GM12878 (cell line): ENCODE results near the gene UST. TPM values are rescaled to one million over a fixed set of nuclear protein-coding genes. Genes with fewer than 3 reads are reported as not detected.

Experiments used
- ATAC-seq: fragments of 200-7000 bp; cut with Tn5 transposase; 3 replicates; pipeline ENCODE4 v1.9.1; 2020; ENCODE audit warnings: mild to moderate bottlenecking, moderate library complexity
- BruUV-seq: library from RNA; stranded (reverse); fragments of 400-500 nt; replicated peaks from 2 replicates; lab custom pipeline; 2021; lab: Mats Ljungman, UMichigan
- CTCF ChIA-PET: fragments of 300-600 bp; sonication (Branson Sonifier 250); formaldehyde crosslinking; extraction: SDS; loops from one replicate; lab custom pipeline; 2021; ENCODE audit warnings: inconsistent platforms; lab: Yijun Ruan, JAX
- POLR2A ChIA-PET: fragments of 350-600 bp; formaldehyde crosslinking; extraction: SDS; loops from one replicate; lab custom pipeline; 2021; ENCODE audit warnings: inconsistent platforms; lab: Charles Lee
- RAD21 ChIA-PET: fragments of 300-600 bp; sonication (Branson Sonifier 250); formaldehyde crosslinking; loops from one replicate; lab custom pipeline; 2023; ENCODE audit warnings: antibody characterized with exemption; ENCODE audit not compliant: unreplicated experiment; lab: Charles Lee
- SMC1A ChIA-PET: fragments of 300-600 bp; sonication (Branson Sonifier 250); formaldehyde crosslinking; loops from one replicate; lab custom pipeline; 2023; ENCODE audit not compliant: unreplicated experiment, uncharacterized antibody; lab: Charles Lee
- DNase-seq: peaks from one replicate; pipeline ENCODE4 v3.0.0-alpha.2; 2011; ENCODE audit warnings: low read depth, low spot score
- FAIRE-seq: peaks from 3 replicates; lab custom pipeline; 2011; peaks lifted over from hg19 to GRCh38; lab: Jason Lieb, UNC
- H2AFZ ChIP-seq: 2 replicates; pipeline ENCODE4 v1.6.0; 2011; ENCODE audit warnings: low read depth, low read length, control low read depth; ENCODE audit not compliant: control insufficient read depth
- H3K27ac ChIP-seq: 2 replicates; pipeline ENCODE4 v1.5.1; 2011; ENCODE audit warnings: control low read depth; ENCODE audit not compliant: control insufficient read depth, insufficient read depth
- H3K27me3 ChIP-seq, 2 experiments: replicated peaks in 1 of 2; 2 replicates each; pipeline versions ENCODE4 v1.6.0 to v1.6.1; 2011; ENCODE audit warnings: low read length in 1 of 2; ENCODE audit not compliant: control insufficient read depth in 2 of 2, insufficient read depth in 2 of 2
- H3K36me3 ChIP-seq, 2 experiments: 2 replicates each; pipeline ENCODE4 v1.5.1; 2011; ENCODE audit warnings: low read length in 1 of 2; ENCODE audit not compliant: control insufficient read depth in 2 of 2, insufficient read depth in 2 of 2
- H3K4me1 ChIP-seq: 2 replicates; pipeline ENCODE4 v1.6.1; 2011; ENCODE audit warnings: mild to moderate bottlenecking, low read length, moderate library complexity, mixed read lengths; ENCODE audit not compliant: control insufficient read depth, insufficient read depth
- H3K4me2 ChIP-seq: 2 replicates; pipeline ENCODE4 v1.6.0; 2011; ENCODE audit warnings: control low read depth; ENCODE audit not compliant: control insufficient read depth, insufficient read depth
- H3K4me3 ChIP-seq: fragments of 200-600 bp; sonication (generic); 2 replicates; pipeline ENCODE4 v1.5.1; 2016
- H3K79me2 ChIP-seq: 2 replicates; pipeline ENCODE4 v1.6.0; 2011; ENCODE audit warnings: low read length; ENCODE audit not compliant: control insufficient read depth, insufficient read depth
- H3K9ac ChIP-seq: 2 replicates; pipeline ENCODE4 v1.8.0; 2011; ENCODE audit warnings: low read length, control low read depth, mixed read lengths; ENCODE audit not compliant: control insufficient read depth, insufficient read depth
- H3K9me3 ChIP-seq: replicated peaks from 3 replicates; pipeline ENCODE4 v1.5.1; 2011; ENCODE audit warnings: mild to moderate bottlenecking, low read length; ENCODE audit not compliant: control insufficient read depth, insufficient read depth
- H4K20me1 ChIP-seq: 2 replicates; pipeline ENCODE4 v1.6.0; 2011; ENCODE audit not compliant: control insufficient read depth, insufficient read depth
- EGR1 ChIP-seq, 2 experiments: IDR thresholded peaks; 1 replicate in 1 of 2; 2 replicates in 1 of 2; pipeline ENCODE4 v1.6.1; 2011 to 2012; ENCODE audit warnings: low read depth in 2 of 2, low read length in 2 of 2, borderline replicate concordance in 1 of 2, mild to moderate bottlenecking in 1 of 2, moderate library complexity in 1 of 2
- ESRRA ChIP-seq: IDR thresholded peaks from 2 replicates; pipeline ENCODE4 v1.6.1; 2012; ENCODE audit warnings: mild to moderate bottlenecking, low read length, improper control_type of control experiment
- GABPA ChIP-seq: IDR thresholded peaks from 2 replicates; pipeline ENCODE4 v1.6.1; 2014; ENCODE audit warnings: antibody characterized with exemption, low read depth, mild to moderate bottlenecking, inconsistent platforms
- GATAD2B ChIP-seq: fragments of 450-650 bp; conservative IDR thresholded peaks from 2 replicates; pipeline ENCODE4 v1.6.1; 2017; ENCODE audit warnings: low read depth, mild to moderate bottlenecking, moderate library complexity
- PKNOX1 ChIP-seq: fragments of 450-650 bp; IDR thresholded peaks from 2 replicates; pipeline ENCODE4 v1.6.1; 2016; ENCODE audit warnings: mild to moderate bottlenecking
- POU2F2 ChIP-seq: IDR thresholded peaks from 3 replicates; pipeline ENCODE4 v1.6.1; 2011; ENCODE audit warnings: low read depth, mild to moderate bottlenecking, low read length, borderline replicate concordance
- RCOR1 ChIP-seq: conservative IDR thresholded peaks from 2 replicates; pipeline ENCODE4 v1.6.1; 2012; ENCODE audit warnings: low read depth, low read length, improper control_type of control experiment
- SP1 ChIP-seq: IDR thresholded peaks from one replicate; pipeline ENCODE4 v1.6.1; 2011; ENCODE audit warnings: low read depth, low read length
- SUPT20H ChIP-seq: IDR thresholded peaks from 2 replicates; pipeline ENCODE4 v1.6.1; 2011; ENCODE audit warnings: low read depth, mild to moderate bottlenecking, low read length, moderate library complexity, borderline replicate concordance; ENCODE audit not compliant: control insufficient read depth
- WGBS: methylation state at CpG from one replicate; pipeline ENCODE4 v1.1.6; 2016; ENCODE audit warnings: low lambda C conversion rate; ENCODE audit not compliant: insufficient replicate concordance, insufficient coverage; ENCODE audit errors: missing lambda C conversion rate; 5-methylcytosine and 5-hydroxymethylcytosine counted together
- in situ Hi-C: fragments of 300-500 bp; cut with MboI; formaldehyde crosslinking; loops from 9 replicates; pipeline ENCODE4 v1.14.3; 2018; ENCODE audit warnings: mixed read lengths
- intact Hi-C: fragments of 100-400 bp; cut with micrococcal nuclease; formaldehyde crosslinking; loops from one replicate; pipeline ENCODE4 v1.14.2; 2022; ENCODE audit not compliant: unreplicated experiment
- polyA plus RNA-seq, 11 experiments: library from polyadenylated mRNA; depleted of rRNA in 4 of 11; unstranded in 6 of 11; stranded (reverse) in 5 of 11; fragments of >200 nt; fragmentation: Nextera tagmentation in 4 of 11; fragmentation: Illumina TruSeq in 1 of 11; extraction: Ambion mirVana in 4 of 11; extraction: Trizol in 1 of 11; gene quantifications; 1 replicate in 1 of 11; 2 replicates in 10 of 11; pipeline versions ENCODE4 v1.2.1 to v1.2.3, GENCODE V29; 2011 to 2016; ENCODE audit warnings: inconsistent platforms in 2 of 11, missing spikeins in 2 of 11, low read depth in 1 of 11
- total RNA-seq, 4 experiments: library from RNA; depleted of rRNA in 3 of 4; stranded (reverse); fragments of >200 nt in 3 of 4; fragmentation: Illumina TruSeq in 1 of 4; extraction: Trizol in 1 of 4; gene quantifications; 2 replicates each; pipeline versions ENCODE4 v1.2.1 to v1.2.3, GENCODE V29; 2013 to 2021
- TF ChIP-seq, protein P1 (sequence below): fragments of 450-650 bp; IDR thresholded peaks from 2 replicates; pipeline ENCODE4 v1.6.1; 2017; ENCODE audit warnings: mild to moderate bottlenecking, moderate library complexity
- TF ChIP-seq, protein P2 (sequence below): IDR thresholded peaks from 2 replicates; pipeline ENCODE4 v1.6.1; 2011; ENCODE audit warnings: mild to moderate bottlenecking, low read depth, low read length, moderate library complexity; ENCODE audit not compliant: insufficient replicate concordance

UST gene
- total and polyA plus RNA-seq, 10 of the 15 experiments (the other 5 are each of a cell fraction or from before 2014, with no cell fraction given) = 0.74 to 43.3 (median 2.2) TPM

- TF ChIP-seq GABPA = no peak
- TF ChIP-seq, protein P1, sequence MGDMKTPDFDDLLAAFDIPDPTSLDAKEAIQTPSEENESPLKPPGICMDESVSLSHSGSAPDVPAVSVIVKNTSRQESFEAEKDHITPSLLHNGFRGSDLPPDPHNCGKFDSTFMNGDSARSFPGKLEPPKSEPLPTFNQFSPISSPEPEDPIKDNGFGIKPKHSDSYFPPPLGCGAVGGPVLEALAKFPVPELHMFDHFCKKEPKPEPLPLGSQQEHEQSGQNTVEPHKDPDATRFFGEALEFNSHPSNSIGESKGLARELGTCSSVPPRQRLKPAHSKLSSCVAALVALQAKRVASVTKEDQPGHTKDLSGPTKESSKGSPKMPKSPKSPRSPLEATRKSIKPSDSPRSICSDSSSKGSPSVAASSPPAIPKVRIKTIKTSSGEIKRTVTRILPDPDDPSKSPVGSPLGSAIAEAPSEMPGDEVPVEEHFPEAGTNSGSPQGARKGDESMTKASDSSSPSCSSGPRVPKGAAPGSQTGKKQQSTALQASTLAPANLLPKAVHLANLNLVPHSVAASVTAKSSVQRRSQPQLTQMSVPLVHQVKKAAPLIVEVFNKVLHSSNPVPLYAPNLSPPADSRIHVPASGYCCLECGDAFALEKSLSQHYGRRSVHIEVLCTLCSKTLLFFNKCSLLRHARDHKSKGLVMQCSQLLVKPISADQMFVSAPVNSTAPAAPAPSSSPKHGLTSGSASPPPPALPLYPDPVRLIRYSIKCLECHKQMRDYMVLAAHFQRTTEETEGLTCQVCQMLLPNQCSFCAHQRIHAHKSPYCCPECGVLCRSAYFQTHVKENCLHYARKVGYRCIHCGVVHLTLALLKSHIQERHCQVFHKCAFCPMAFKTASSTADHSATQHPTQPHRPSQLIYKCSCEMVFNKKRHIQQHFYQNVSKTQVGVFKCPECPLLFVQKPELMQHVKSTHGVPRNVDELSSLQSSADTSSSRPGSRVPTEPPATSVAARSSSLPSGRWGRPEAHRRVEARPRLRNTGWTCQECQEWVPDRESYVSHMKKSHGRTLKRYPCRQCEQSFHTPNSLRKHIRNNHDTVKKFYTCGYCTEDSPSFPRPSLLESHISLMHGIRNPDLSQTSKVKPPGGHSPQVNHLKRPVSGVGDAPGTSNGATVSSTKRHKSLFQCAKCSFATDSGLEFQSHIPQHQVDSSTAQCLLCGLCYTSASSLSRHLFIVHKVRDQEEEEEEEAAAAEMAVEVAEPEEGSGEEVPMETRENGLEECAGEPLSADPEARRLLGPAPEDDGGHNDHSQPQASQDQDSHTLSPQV = no peak
Observed at GRCh38 chr6:149031859-149032598, 285.2 kb downstream of the UST start (continued).

- ChIA-PET RAD21 (interaction anchor here (0.6 to 14.4 kb wide), 33 partner anchors 12 to 484 kb away, joined by 3 to 521 read pairs (median 4); partner anchors contain the start of genes TAB2 and ZC3H12D), SMC1A (interaction anchor here (0.7 to 26.9 kb wide), 19 partner anchors 14 to 484 kb away, joined by 3 to 1060 read pairs (median 4); no protein-coding TSS in a partner anchor), POLR2A (interaction anchor here (0.7 to 9.8 kb wide), 11 partner anchors 15 to 455 kb away, joined by 3 to 262 read pairs (median 4); no protein-coding TSS in a partner anchor), CTCF (interaction anchor here (0.5 to 12.5 kb wide), 24 partner anchors 13 to 504 kb away, joined by 3 to 228 read pairs (median 4); partner anchors contain the start of gene ZC3H12D)
- DNase-seq (peak; percentile 92), ATAC-seq (peak; percentile 80), FAIRE-seq (peak; percentile 81)
- H2AFZ ChIP-seq = peak overlapping the region; percentile 51
- no TSS peak for BruUV-seq
- WGBS = 2% methylated on average over 8 of the region's 8 CpGs
- in situ Hi-C loops = loop anchor here (5.0 kb wide), 2 partner anchors 299 to 394 kb away; no protein-coding TSS in a partner anchor
- H3K4me3 ChIP-seq = peak overlapping the region; percentile 80
- H3K36me3 ChIP-seq = 0 out of 4 replicates have a peak, but pooled peaks cover 0 to 3% of the 10 kb centered on the region in 2 experiments
- H3K27ac ChIP-seq = peak overlapping the region; percentile 97
- peaks cover 22% of the 10 kb centered on the region for H3K4me1 ChIP-seq
- H3K9me3 ChIP-seq = no peaks in the 10 kb centered on the region
- H3K27me3 ChIP-seq = no peaks in the 10 kb centered on the region
- H3K79me2 ChIP-seq = peaks cover 31% of the 10 kb centered on the region
- H3K9ac ChIP-seq = peak overlapping the region; percentile 94
- H4K20me1 ChIP-seq = no peaks in the 10 kb centered on the region
- intact Hi-C loops = loop anchor here (1.0 to 5.0 kb wide), 6 partner anchors 12 to 284 kb away; partner anchors contain the start of gene TAB2
- H3K4me2 ChIP-seq = peak overlapping the region; percentile 97
- TF ChIP-seq EGR1 (IDR thresholded peaks at IDR 0.05; ENCODE audit: borderline replicate concordance in 1 of 2, low read depth in 2 of 2, low read length in 2 of 2) (peak in 1 of 2 experiments; percentile 93; a peak in 2 of 3 replicates), POU2F2 (peak; percentile 64; the same call in 2 of the 3 replicates), SUPT20H (no peak), ESRRA (peak; percentile 11; the same call in 1 of the 2 replicates), PKNOX1 (peak; percentile 22; the same call in 1 of the 2 replicates), GATAD2B (peak; percentile 61; the same call in 1 of the 2 replicates), RCOR1 (0 out of 2 replicates have a peak, but pooled peaks have one; percentile 39), SP1 (peak; percentile 62)
- TF ChIP-seq, protein P2, sequence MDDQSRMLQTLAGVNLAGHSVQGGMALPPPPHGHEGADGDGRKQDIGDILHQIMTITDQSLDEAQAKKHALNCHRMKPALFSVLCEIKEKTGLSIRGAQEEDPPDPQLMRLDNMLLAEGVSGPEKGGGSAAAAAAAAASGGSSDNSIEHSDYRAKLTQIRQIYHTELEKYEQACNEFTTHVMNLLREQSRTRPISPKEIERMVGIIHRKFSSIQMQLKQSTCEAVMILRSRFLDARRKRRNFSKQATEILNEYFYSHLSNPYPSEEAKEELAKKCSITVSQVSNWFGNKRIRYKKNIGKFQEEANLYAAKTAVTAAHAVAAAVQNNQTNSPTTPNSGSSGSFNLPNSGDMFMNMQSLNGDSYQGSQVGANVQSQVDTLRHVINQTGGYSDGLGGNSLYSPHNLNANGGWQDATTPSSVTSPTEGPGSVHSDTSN = no peak
Observed at GRCh38 chr6:149032599-149033405, 286.0 kb downstream of the UST start.
